Measurements from ENCODE around the gene MAEA.

The MAEA gene

GRCh38 chr4:1261107-1261928 is 28.4 kb upstream of the MAEA start:
- no peak for TF ChIP-seq CTCF (IDR thresholded peaks at IDR 0.05)

GRCh38 chr4:1264942-1265341 is 24.7 kb upstream of the MAEA start:
- no peak for TF ChIP-seq CTCF (IDR thresholded peaks at IDR 0.05)

- no peak for TF ChIP-seq CTCF (IDR thresholded peaks at IDR 0.05)
These were observed 24.3 kb upstream of the MAEA start for GRCh38 chr4:1265351-1265750.

- no peak for TF ChIP-seq CTCF (IDR thresholded peaks at IDR 0.05)
These were observed 22.6 kb upstream of the MAEA start for GRCh38 chr4:1266881-1267763.

- no peak for TF ChIP-seq CTCF (IDR thresholded peaks at IDR 0.05)
These were observed 20.5 kb upstream of the MAEA start for GRCh38 chr4:1269209-1269608.

GRCh38 chr4:1271686-1272085 is 18.0 kb upstream of the MAEA start:
- TF ChIP-seq CTCF (IDR thresholded peaks at IDR 0.05): no peak

GRCh38 chr4:1274871-1275270 is 14.8 kb upstream of the MAEA start:
- TF ChIP-seq CTCF (IDR thresholded peaks at IDR 0.05): no peak
